Esophagus muscularis mucosa (tissue), 4 donors: ENCODE measurements around the gene ADD2. TPM values are rescaled to one million over a fixed set of nuclear protein-coding genes. Genes with fewer than 3 reads are reported as not detected.

Experiments used
- DNase-seq: peaks from one replicate; pipeline ENCODE4 v3.0.0-alpha.2; 2017; ENCODE audit errors: extremely low spot score
- H3K27ac ChIP-seq, 4 donors: fragments of 200-600 bp; sonication (generic); replicated peaks in 1 of 4; 1 replicate in 3 of 4; 2 replicates in 1 of 4; pipeline ENCODE4 v1.5.1; 2016 to 2019; ENCODE audit warnings: mild to moderate bottlenecking in 1 of 4
- H3K27me3 ChIP-seq, 4 donors: fragments of 200-600 bp; sonication (generic); one replicate each; pipeline versions ENCODE4 v1.5.1 to v1.6.0; 2016 to 2019
- H3K36me3 ChIP-seq, 4 donors: fragments of 200-600 bp; sonication (generic); one replicate each; pipeline ENCODE4 v1.5.1; 2016 to 2019
- H3K4me1 ChIP-seq, 4 donors: fragments of 200-600 bp; sonication (generic); one replicate each; pipeline ENCODE4 v1.5.1; 2016 to 2019
- H3K4me3 ChIP-seq, 4 donors: fragments of 200-600 bp; sonication (generic); 1 replicate in 2 of 4; 2 replicates in 2 of 4; pipeline ENCODE4 v1.5.1; 2016 to 2019; ENCODE audit warnings: mild to moderate bottlenecking in 4 of 4, moderate library complexity in 1 of 4
- H3K9me3 ChIP-seq, 4 donors: fragments of 200-600 bp; sonication (generic); 1 replicate in 3 of 4; 2 replicates in 1 of 4; pipeline ENCODE4 v1.5.1; 2016 to 2019
- EP300 ChIP-seq: sonication (generic); formaldehyde crosslinking; IDR thresholded peaks from one replicate; pipeline ENCODE4 v1.6.1; 2017; ENCODE audit warnings: antibody characterized with exemption
- POLR2A ChIP-seq: fragments of 450-650 bp; IDR thresholded peaks from one replicate; pipeline ENCODE4 v1.6.1; 2017; ENCODE audit warnings: antibody characterized with exemption, moderate library complexity, mild to moderate bottlenecking, low read depth
- POLR2AphosphoS5 ChIP-seq, 2 donors: sonication (generic); formaldehyde crosslinking; IDR thresholded peaks; one replicate each; pipeline ENCODE4 v1.6.1; 2017; ENCODE audit warnings: antibody characterized with exemption in 2 of 2
- WGBS: methylation state at CpG from one replicate; pipeline ENCODE4 v1.1.5; 2018; 5-methylcytosine and 5-hydroxymethylcytosine counted together
- intact Hi-C: fragments of 100-400 bp; cut with DNase I; formaldehyde crosslinking; loops from one replicate; pipeline ENCODE4 v1.15.1; 2023
- total RNA-seq, 4 donors: library from RNA; depleted of rRNA; stranded (reverse); fragments of >200 nt; gene quantifications; one replicate each; pipeline versions ENCODE4 v1.1.0 to v1.2.1, GENCODE V29; 2016
- TF ChIP-seq, protein P1 (sequence below), 3 experiments: fragments of 200-600 bp in 2 of 3; fragments of 450-650 bp in 1 of 3; sonication (generic) in 2 of 3; IDR thresholded peaks; one replicate each; pipeline ENCODE4 v1.5.1; 2017 to 2019; ENCODE audit warnings: antibody characterized with exemption in 3 of 3, mild to moderate bottlenecking in 2 of 3, moderate library complexity in 1 of 3

ADD2 gene
- total RNA-seq, 4 donors from 2014 or later, result 2.5 to 8.6 (median 5.0) TPM

DNA sequence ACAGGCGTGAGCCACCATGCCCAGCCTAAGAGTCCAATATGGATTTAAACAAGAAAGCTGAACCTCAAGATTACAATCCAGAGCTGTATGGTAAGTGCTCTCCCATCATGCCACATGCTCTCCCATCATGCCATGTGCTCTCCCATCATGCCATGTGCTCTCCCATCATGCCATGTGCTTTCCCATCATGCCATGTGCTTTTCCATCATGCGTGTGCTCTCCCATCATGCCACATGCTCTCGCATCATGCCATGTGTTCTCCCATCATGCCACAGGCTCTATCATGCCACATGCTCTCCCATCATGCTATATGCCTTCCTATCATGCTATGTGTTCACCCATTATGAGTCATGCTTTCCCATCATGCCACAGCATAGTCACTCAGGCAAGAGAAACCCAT is 20.7 kb downstream of the ADD2 start:
- H3K9me3 ChIP-seq, result no peaks in the 10 kb centered on the region
- WGBS, result 99% methylated on average over 3 of the region's 3 CpGs
- no peaks in the 10 kb centered on the region for H3K4me1 ChIP-seq
- TF ChIP-seq, protein P1, sequence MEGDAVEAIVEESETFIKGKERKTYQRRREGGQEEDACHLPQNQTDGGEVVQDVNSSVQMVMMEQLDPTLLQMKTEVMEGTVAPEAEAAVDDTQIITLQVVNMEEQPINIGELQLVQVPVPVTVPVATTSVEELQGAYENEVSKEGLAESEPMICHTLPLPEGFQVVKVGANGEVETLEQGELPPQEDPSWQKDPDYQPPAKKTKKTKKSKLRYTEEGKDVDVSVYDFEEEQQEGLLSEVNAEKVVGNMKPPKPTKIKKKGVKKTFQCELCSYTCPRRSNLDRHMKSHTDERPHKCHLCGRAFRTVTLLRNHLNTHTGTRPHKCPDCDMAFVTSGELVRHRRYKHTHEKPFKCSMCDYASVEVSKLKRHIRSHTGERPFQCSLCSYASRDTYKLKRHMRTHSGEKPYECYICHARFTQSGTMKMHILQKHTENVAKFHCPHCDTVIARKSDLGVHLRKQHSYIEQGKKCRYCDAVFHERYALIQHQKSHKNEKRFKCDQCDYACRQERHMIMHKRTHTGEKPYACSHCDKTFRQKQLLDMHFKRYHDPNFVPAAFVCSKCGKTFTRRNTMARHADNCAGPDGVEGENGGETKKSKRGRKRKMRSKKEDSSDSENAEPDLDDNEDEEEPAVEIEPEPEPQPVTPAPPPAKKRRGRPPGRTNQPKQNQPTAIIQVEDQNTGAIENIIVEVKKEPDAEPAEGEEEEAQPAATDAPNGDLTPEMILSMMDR (IDR thresholded peaks at IDR 0.05), result no peak
- TF ChIP-seq EP300 (no peak), POLR2A (no peak), POLR2AphosphoS5 (IDR thresholded peaks at IDR 0.05) (no peak)
- peaks cover 0 to 10% (median 0%) of the 10 kb centered on the region in 4 donors for H3K27me3 ChIP-seq
- H3K27ac ChIP-seq, result no peak overlapping the region
- intact Hi-C loops, result no loop called here
- H3K4me3 ChIP-seq, result no peak overlapping the region
- DNase-seq, result no peak
- no peaks in the 10 kb centered on the region for H3K36me3 ChIP-seq

DNA sequence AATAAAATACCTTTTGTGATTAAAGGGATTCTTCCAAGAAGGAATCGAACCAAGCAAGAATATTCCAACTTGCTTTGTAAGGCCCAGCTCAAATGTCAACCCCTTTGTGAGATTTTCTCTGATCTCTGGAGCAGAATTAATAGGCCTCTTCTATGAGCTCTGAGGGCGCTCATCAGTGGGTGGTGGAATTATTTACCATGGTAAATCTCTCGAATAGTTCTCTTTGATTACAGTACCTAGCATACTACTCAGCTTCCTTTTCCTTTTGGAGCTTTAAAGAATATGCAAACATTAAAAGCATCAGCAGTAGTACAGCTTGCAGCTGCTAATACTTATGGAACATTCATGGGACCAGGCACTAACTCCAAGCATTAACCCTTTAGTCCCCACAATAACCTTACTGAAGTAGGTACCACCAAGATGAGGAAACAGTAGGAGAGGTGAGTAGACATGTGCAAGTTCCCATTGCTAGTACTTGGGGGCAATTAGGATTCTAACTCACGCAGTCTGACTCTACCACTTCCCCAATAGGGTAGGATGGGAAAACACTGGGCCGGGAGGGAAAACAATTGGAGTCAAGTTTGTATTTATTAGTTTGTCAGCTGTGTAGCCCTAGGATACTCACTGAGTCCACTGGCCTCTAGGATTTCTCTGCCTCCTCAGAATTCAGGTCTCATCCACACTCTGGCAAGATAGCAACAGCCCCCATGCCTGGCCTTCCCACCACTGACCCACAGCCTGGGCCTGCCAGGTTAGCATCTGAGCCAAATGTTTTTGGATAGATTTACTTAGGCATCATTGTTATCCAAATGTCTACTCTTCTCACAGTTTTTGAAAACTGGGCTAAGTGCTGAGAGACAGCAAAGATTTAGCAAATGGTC is 21.7 kb downstream of the ADD2 start:
- no peak overlapping the region for H3K27ac ChIP-seq
- H3K4me3 ChIP-seq, result no peak overlapping the region
- H3K36me3 ChIP-seq, result no peaks in the 10 kb centered on the region
- no peaks in the 10 kb centered on the region for H3K9me3 ChIP-seq
- TF ChIP-seq POLR2A (no peak), EP300 (no peak), POLR2AphosphoS5 (IDR thresholded peaks at IDR 0.05) (no peak)
- TF ChIP-seq, protein P1 (IDR thresholded peaks at IDR 0.05), result no peak
- H3K4me1 ChIP-seq, result no peaks in the 10 kb centered on the region
- DNase-seq, result no peak
- WGBS, result 65% methylated on average over 5 of the region's 5 CpGs
- intact Hi-C loops, result no loop called here
- peaks cover 0 to 10% (median 0%) of the 10 kb centered on the region in 4 donors for H3K27me3 ChIP-seq

DNA sequence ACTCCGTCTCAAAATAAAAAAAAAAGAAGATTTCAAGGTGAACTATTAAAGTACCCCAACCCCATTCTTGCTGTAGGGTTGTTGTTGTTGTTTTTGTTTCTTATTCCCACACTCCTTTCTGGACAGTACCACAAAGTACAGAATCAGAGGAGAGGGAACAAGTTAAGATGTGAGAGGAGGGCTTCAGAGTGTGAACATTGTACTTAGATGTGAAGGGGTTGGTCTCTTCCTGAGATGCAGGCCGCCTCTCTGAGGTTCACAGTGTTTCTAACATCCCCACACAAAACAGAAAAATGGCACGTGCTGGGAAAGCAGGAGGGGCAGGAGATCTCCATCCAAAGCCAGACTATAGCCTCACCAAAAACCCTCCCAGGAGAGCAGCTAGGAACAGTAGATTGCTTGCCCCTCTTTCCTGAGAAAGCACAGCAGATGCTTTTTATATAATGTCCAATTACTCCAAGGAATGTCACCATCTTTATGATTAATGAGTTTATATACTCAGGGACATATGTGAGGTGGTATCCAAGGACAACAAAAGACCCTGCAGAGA is 22.6 kb downstream of the ADD2 start:
- Histone ChIP-seq H3K4me3 (no peak overlapping the region), H3K27ac (no peak overlapping the region), H3K36me3 (no peaks in the 10 kb centered on the region), H3K27me3 (peaks cover 0 to 10% (median 0%) of the 10 kb centered on the region in 4 donors), H3K9me3 (no peaks in the 10 kb centered on the region), H3K4me1 (no peaks in the 10 kb centered on the region)
- 64% methylated on average over 3 of the region's 3 CpGs for WGBS
- no peak for DNase-seq
- intact Hi-C loops, result no loop called here
- TF ChIP-seq POLR2AphosphoS5 (IDR thresholded peaks at IDR 0.05) (no peak), POLR2A (no peak), EP300 (no peak)
- TF ChIP-seq, protein P1 (IDR thresholded peaks at IDR 0.05), result no peak

DNA sequence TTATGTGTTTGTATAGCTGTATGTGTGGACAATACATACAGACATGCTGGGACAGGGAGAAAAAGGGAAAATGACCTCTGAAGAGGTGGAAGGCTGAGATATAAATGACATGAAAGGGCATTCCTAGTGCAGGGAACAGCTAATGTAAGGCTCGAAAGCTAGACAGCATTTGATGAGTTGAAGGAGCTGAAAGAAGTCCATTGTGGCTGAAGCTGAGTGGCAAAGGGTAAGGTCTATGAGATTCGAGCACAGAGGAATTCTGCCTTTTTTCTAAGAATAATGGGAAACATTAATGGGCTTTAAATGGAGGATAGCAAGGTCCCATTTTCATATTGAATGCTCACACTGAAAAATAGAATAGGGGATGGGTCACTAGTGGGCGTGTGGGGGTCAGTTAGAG is 23.6 kb downstream of the ADD2 start:
- no peak for DNase-seq
- 79% methylated on average over 3 of the region's 3 CpGs for WGBS
- Histone ChIP-seq H3K4me3 (no peak overlapping the region), H3K27ac (no peak overlapping the region), H3K27me3 (peaks cover 0 to 4% (median 0%) of the 10 kb centered on the region in 4 donors), H3K9me3 (peaks cover 0 to 5% (median 2%) of the 10 kb centered on the region in 4 donors), H3K36me3 (no peaks in the 10 kb centered on the region), H3K4me1 (no peaks in the 10 kb centered on the region)
- intact Hi-C loops, result no loop called here
- TF ChIP-seq POLR2A, result no peak
- no peak for TF ChIP-seq POLR2AphosphoS5 (IDR thresholded peaks at IDR 0.05)
- TF ChIP-seq, protein P1 (IDR thresholded peaks at IDR 0.05), result no peak
- TF ChIP-seq EP300, result no peak
